ENCODE data around the gene EEF2KMT. TPM values are rescaled to one million over a fixed set of nuclear protein-coding genes. Genes with fewer than 3 reads are reported as not detected.

Gene EEF2KMT
- total and polyA plus RNA-seq, 2 of the 13 experiments (the other 11 are each of a cell fraction or from before 2014, with no cell fraction given) = 10.7 to 26.9 TPM

DNA sequence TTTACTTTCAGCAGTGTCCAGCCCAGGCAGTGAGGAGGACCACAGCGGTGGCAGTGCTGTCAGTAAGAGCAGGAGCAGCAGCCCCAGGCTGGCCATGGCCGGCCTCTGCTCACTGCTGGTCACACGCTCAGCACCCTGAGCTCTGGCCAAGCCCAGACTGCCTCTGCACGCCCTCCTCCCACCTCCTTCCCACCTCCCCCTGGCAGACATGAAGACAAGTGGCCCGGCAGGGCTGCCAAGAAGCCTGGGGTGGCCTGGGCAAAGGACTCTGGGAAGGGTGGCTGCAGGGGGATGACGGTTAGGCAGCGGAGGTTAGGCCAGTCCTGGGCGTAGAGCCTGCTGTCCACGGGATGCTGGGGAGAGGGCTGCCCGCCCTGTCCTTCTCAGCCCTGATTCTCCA is 31.8 kb downstream of the EEF2KMT start, which contains the start of gene C16orf89 (continued):
- TF ChIP-seq HNF4G (IDR thresholded peaks at IDR 0.05; ENCODE audit: borderline replicate concordance, low read depth, low read length) (no peak), HNF4G (CRISPR knock-in tag; IDR thresholded peaks at IDR 0.05; ENCODE audit: borderline replicate concordance, low read depth) (no peak), ZNF263 (CRISPR knock-in tag; IDR thresholded peaks at IDR 0.05) (peak; percentile 60), MYC (CRISPR knock-in tag; IDR thresholded peaks at IDR 0.05; ENCODE audit: borderline replicate concordance) (0 out of 2 replicates have a peak, but pooled peaks have one; percentile 14), GLI4 (CRISPR knock-in tag; IDR thresholded peaks at IDR 0.05; ENCODE audit: borderline replicate concordance) (no peak), AHR (CRISPR knock-in tag; IDR thresholded peaks at IDR 0.05) (0 out of 2 replicates have a peak, but pooled peaks have one; percentile 43), KLF13 (CRISPR knock-in tag; IDR thresholded peaks at IDR 0.05) (0 out of 2 replicates have a peak, but pooled peaks have one; percentile 72), ZNF768 (CRISPR knock-in tag; IDR thresholded peaks at IDR 0.05) (peak; percentile 62; the same call in 1 of the 2 replicates), SNRNP70 (IDR thresholded peaks at IDR 0.05; ENCODE audit: low read depth, low read length) (no peak), ZNF557 (CRISPR knock-in tag; IDR thresholded peaks at IDR 0.05) (no peak), GABPB1 (CRISPR knock-in tag; IDR thresholded peaks at IDR 0.05) (peak; percentile 46; the same call in 1 of the 2 replicates)
- TF ChIP-seq, protein P1, sequence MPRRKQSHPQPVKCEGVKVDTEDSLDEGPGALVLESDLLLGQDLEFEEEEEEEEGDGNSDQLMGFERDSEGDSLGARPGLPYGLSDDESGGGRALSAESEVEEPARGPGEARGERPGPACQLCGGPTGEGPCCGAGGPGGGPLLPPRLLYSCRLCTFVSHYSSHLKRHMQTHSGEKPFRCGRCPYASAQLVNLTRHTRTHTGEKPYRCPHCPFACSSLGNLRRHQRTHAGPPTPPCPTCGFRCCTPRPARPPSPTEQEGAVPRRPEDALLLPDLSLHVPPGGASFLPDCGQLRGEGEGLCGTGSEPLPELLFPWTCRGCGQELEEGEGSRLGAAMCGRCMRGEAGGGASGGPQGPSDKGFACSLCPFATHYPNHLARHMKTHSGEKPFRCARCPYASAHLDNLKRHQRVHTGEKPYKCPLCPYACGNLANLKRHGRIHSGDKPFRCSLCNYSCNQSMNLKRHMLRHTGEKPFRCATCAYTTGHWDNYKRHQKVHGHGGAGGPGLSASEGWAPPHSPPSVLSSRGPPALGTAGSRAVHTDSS (CRISPR knock-in tag; conservative IDR thresholded peaks at IDR 0.05) = 0 out of 2 replicates have a peak, but pooled peaks have one; percentile 37

DNA sequence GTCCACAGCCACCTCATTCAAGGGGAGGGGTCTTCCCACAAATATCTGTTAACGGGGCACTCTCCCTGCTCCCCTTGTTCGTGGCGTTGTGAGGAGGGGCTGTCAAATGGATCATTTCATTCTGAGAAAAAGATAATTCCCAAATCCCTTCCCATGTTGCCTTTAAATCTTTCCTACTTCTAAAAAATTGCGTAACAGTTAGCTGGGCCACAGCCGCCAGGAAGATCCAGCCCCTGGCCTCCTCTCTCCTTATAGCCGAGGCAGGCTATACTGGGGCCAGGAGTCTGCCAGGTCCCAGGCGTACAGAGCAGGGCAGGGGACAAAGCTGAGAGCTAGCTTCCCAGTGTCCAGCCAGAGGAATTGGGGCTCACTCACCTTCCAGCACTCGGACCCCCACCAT is 32.3 kb downstream of the EEF2KMT start:
- Histone ChIP-seq H2AFZ (ENCODE audit: low read length) (peak overlapping the region; percentile 18), H3K4me3 (replicated peaks in 1 of 3; ENCODE audit: insufficient read depth in 1 of 3, low read depth in 2 of 3, low read length in 3 of 3) (peak overlapping the region in 2 of 3 experiments; percentile 7 to 63; a peak in 2 of 6 replicates), H3K4me1 (ENCODE audit: insufficient read depth, low read length) (peaks cover 21% of the 10 kb centered on the region), H3K9me3 (ENCODE audit: low read length) (no peaks in the 10 kb centered on the region), H3K79me2 (ENCODE audit: insufficient read depth, low read length) (no peaks in the 10 kb centered on the region), H3K27me3 (ENCODE audit: control insufficient read depth in 1 of 2, insufficient read depth in 2 of 2, low read length in 2 of 2) (peaks cover 0 to 21% of the 10 kb centered on the region in 2 experiments; a peak in 2 of 5 replicates), H3K9ac (ENCODE audit: insufficient read depth, low read depth, low read length) (peak overlapping the region; percentile 39), H3K4me2 (ENCODE audit: low read depth, low read length) (peak overlapping the region; percentile 76), H3K27ac (ENCODE audit: extremely low read length, insufficient read depth, low read length) (no peak overlapping the region), H4K20me1 (ENCODE audit: insufficient read depth, low read length) (no peaks in the 10 kb centered on the region), H3K36me3 (replicated peaks in 1 of 2; ENCODE audit: control insufficient read depth in 1 of 2, insufficient read depth in 2 of 2, low read length in 2 of 2) (no peaks in the 10 kb centered on the region)
- intact Hi-C loops (cut with micrococcal nuclease; ENCODE audit: unreplicated experiment) = no loop called here
- ChIA-PET POLR2A (interaction anchor here (0.8 to 1.1 kb wide), 2 partner anchors 29 to 31 kb away, joined by 3 to 4 read pairs; partner anchors contain the start of gene NAGPA), CTCF (ENCODE audit: low intra/inter-chr PET ratio, low total read pairs) (no interaction called here)
- in situ Hi-C loops (cut with HindIII; ENCODE audit: extremely low pct_ligation_motif_present, low pct_unique_long_range_greater_than_20kb) = no loop called here
- no peak for FAIRE-seq
- no TSS peak for BruUV-seq (replicated peaks)
- ATAC-seq = peak; percentile 72
- WGBS (ENCODE audit: low lambda C conversion rate) = 34% methylated on average over 8 of the region's 8 CpGs
- no peak for DNase-seq (ENCODE audit: low spot score)
- TF ChIP-seq, protein P2, sequence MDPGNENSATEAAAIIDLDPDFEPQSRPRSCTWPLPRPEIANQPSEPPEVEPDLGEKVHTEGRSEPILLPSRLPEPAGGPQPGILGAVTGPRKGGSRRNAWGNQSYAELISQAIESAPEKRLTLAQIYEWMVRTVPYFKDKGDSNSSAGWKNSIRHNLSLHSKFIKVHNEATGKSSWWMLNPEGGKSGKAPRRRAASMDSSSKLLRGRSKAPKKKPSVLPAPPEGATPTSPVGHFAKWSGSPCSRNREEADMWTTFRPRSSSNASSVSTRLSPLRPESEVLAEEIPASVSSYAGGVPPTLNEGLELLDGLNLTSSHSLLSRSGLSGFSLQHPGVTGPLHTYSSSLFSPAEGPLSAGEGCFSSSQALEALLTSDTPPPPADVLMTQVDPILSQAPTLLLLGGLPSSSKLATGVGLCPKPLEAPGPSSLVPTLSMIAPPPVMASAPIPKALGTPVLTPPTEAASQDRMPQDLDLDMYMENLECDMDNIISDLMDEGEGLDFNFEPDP (CRISPR knock-in tag; conservative IDR thresholded peaks at IDR 0.05) = 0 out of 2 replicates have a peak, but pooled peaks have one; percentile 66
- TF ChIP-seq, protein P3, sequence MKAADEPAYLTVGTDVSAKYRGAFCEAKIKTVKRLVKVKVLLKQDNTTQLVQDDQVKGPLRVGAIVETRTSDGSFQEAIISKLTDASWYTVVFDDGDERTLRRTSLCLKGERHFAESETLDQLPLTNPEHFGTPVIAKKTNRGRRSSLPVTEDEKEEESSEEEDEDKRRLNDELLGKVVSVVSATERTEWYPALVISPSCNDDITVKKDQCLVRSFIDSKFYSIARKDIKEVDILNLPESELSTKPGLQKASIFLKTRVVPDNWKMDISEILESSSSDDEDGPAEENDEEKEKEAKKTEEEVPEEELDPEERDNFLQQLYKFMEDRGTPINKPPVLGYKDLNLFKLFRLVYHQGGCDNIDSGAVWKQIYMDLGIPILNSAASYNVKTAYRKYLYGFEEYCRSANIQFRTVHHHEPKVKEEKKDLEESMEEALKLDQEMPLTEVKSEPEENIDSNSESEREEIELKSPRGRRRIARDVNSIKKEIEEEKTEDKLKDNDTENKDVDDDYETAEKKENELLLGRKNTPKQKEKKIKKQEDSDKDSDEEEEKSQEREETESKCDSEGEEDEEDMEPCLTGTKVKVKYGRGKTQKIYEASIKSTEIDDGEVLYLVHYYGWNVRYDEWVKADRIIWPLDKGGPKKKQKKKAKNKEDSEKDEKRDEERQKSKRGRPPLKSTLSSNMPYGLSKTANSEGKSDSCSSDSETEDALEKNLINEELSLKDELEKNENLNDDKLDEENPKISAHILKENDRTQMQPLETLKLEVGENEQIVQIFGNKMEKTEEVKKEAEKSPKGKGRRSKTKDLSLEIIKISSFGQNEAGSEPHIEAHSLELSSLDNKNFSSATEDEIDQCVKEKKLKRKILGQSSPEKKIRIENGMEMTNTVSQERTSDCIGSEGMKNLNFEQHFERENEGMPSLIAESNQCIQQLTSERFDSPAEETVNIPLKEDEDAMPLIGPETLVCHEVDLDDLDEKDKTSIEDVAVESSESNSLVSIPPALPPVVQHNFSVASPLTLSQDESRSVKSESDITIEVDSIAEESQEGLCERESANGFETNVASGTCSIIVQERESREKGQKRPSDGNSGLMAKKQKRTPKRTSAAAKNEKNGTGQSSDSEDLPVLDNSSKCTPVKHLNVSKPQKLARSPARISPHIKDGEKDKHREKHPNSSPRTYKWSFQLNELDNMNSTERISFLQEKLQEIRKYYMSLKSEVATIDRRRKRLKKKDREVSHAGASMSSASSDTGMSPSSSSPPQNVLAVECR (CRISPR knock-in tag; IDR thresholded peaks at IDR 0.05; ENCODE audit: borderline replicate concordance) = peak; percentile 48; the same call in 1 of the 2 replicates
- TF ChIP-seq, protein P4, sequence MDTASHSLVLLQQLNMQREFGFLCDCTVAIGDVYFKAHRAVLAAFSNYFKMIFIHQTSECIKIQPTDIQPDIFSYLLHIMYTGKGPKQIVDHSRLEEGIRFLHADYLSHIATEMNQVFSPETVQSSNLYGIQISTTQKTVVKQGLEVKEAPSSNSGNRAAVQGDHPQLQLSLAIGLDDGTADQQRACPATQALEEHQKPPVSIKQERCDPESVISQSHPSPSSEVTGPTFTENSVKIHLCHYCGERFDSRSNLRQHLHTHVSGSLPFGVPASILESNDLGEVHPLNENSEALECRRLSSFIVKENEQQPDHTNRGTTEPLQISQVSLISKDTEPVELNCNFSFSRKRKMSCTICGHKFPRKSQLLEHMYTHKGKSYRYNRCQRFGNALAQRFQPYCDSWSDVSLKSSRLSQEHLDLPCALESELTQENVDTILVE (CRISPR knock-in tag; IDR thresholded peaks at IDR 0.05) = no peak
